T47D (cell line): ENCODE results near the gene SH3GL2.
"Not testable (repeated sequence)": the region's sequence is repeated elsewhere in the genome, so short reads cannot be mapped to it uniquely, and the experiment has no call there.

Experiments
- DNase-seq, 2 experiments: peaks; one replicate each; pipeline versions ENCODE4 v3.0.0 to v3.0.0-alpha.2; 2011 to 2012; ENCODE audit warnings: low read depth in 1 of 2, low spot score in 1 of 2
- JUND ChIP-seq: IDR thresholded peaks from 2 replicates; pipeline ENCODE4 v1.6.1; 2012; ENCODE audit warnings: low read depth
- in situ Hi-C: cut with HindIII; loops from 2 replicates; pipeline ENCODE4 v1.10.0; 2016; ENCODE audit warnings: low sequenced_read_pairs, low pct_unique_long_range_greater_than_20kb

SH3GL2 gene

GRCh38 chr9:17751486-17751885 lies 172.6 kb downstream of the SH3GL2 start:
- no peak for TF ChIP-seq JUND
- DNase-seq, result no peak
- in situ Hi-C loops, result no loop called here

- in situ Hi-C loops, result no loop called here
Measured at GRCh38 chr9:17752021-17752420, 173.2 kb downstream of the SH3GL2 start.

GRCh38 chr9:17757816-17758215 lies 178.9 kb downstream of the SH3GL2 start:
- in situ Hi-C loops, result no loop called here
- no peak for DNase-seq
- no peak for TF ChIP-seq JUND

More at GRCh38 chr9:17752021-17752420, 173.2 kb downstream of the SH3GL2 start:
- DNase-seq, result no peak
- no peak for TF ChIP-seq JUND

- no peak for DNase-seq
- in situ Hi-C loops, result no loop called here
- no peak for TF ChIP-seq JUND
Measured at GRCh38 chr9:17760250-17760649, 181.4 kb downstream of the SH3GL2 start.

GRCh38 chr9:17761984-17762676 lies 183.3 kb downstream of the SH3GL2 start:
- no peak for TF ChIP-seq JUND
- DNase-seq, result no peak
- in situ Hi-C loops, result no loop called here

- no peak for TF ChIP-seq JUND
- in situ Hi-C loops, result no loop called here
- no peak for DNase-seq
Measured at GRCh38 chr9:17764306-17764705, 185.4 kb downstream of the SH3GL2 start.

- in situ Hi-C loops, DNase-seq: not testable (repeated sequence)
Measured at GRCh38 chr9:17765131-17765530, 186.3 kb downstream of the SH3GL2 start.

GRCh38 chr9:17772223-17772622 lies 193.4 kb downstream of the SH3GL2 start:
- TF ChIP-seq JUND, result no peak
- in situ Hi-C loops, result no loop called here
- DNase-seq, result no peak

- no peak for DNase-seq
- in situ Hi-C loops, result no loop called here
- TF ChIP-seq JUND, result no peak
Measured at GRCh38 chr9:17775656-17776055, 196.8 kb downstream of the SH3GL2 start.

GRCh38 chr9:17776735-17777134 lies 197.9 kb downstream of the SH3GL2 start:
- DNase-seq, result no peak
- in situ Hi-C loops, result no loop called here
- no peak for TF ChIP-seq JUND

- in situ Hi-C loops, result no loop called here
- no peak for DNase-seq
- no peak for TF ChIP-seq JUND
Measured at GRCh38 chr9:17777465-17777864, 198.6 kb downstream of the SH3GL2 start.

- no peak for DNase-seq
- TF ChIP-seq JUND, result no peak
- in situ Hi-C loops, result no loop called here
Measured at GRCh38 chr9:17782430-17783149, 203.7 kb downstream of the SH3GL2 start.

GRCh38 chr9:17783227-17783626 lies 204.4 kb downstream of the SH3GL2 start:
- in situ Hi-C loops, result no loop called here
- no peak for TF ChIP-seq JUND
- no peak for DNase-seq
